IMR-90 (cell line): ENCODE results near the gene RGPD3. TPM values are rescaled to one million over a fixed set of nuclear protein-coding genes. Genes with fewer than 3 reads are reported as not detected.
"Not testable (repeated sequence)": the region's sequence is repeated elsewhere in the genome, so short reads cannot be mapped to it uniquely, and the experiment has no call there.

Experiments used
- ATAC-seq: fragments of 200-7000 bp; cut with Tn5 transposase; 2 replicates; pipeline ENCODE4 v1.9.1; 2020; ENCODE audit warnings: low read depth, mild to moderate bottlenecking, moderate library complexity
- BruUV-seq: library from RNA; stranded (reverse); fragments of 400-500 nt; replicated peaks from 2 replicates; lab custom pipeline; 2021; lab: Mats Ljungman, UMichigan
- CTCF ChIA-PET: fragments of 300-600 bp; formaldehyde crosslinking; extraction: SDS; loops from one replicate; lab custom pipeline; 2021; ENCODE audit warnings: antibody characterized with exemption; lab: Yijun Ruan, JAX
- POLR2A ChIA-PET: fragments of 300-600 bp; sonication (Branson Sonifier 250); formaldehyde crosslinking; loops from one replicate; lab custom pipeline; 2022; ENCODE audit warnings: antibody characterized with exemption; ENCODE audit not compliant: unreplicated experiment; lab: Charles Lee
- DNase-seq: peaks from one replicate; pipeline ENCODE4 v3.0.0; 2013
- H2AFZ ChIP-seq: replicated peaks from 2 replicates; pipeline ENCODE3; 2013; ENCODE audit warnings: low read length, mild to moderate bottlenecking; ENCODE audit not compliant: poor library complexity
- H2AK5ac ChIP-seq: 2 replicates; pipeline ENCODE4 v1.6.1; 2013; ENCODE audit warnings: low read depth, low read length, inconsistent platforms
- H2AK9ac ChIP-seq: replicated peaks from 2 replicates; pipeline ENCODE3; 2013; ENCODE audit warnings: mild to moderate bottlenecking, low read depth, low read length, moderate library complexity; ENCODE audit not compliant: poor library complexity
- H2BK120ac ChIP-seq: 2 replicates; pipeline ENCODE4 v1.6.1; 2013; ENCODE audit warnings: low read depth, low read length, inconsistent platforms
- H2BK15ac ChIP-seq: 3 replicates; pipeline ENCODE4 v1.6.1; 2013; ENCODE audit warnings: low read depth, low read length, inconsistent platforms
- H2BK20ac ChIP-seq: 2 replicates; pipeline ENCODE4 v1.6.1; 2013; ENCODE audit warnings: low read depth, mild to moderate bottlenecking, inconsistent platforms, low read length, moderate library complexity
- H2BK5ac ChIP-seq: 2 replicates; pipeline ENCODE4 v1.6.1; 2013; ENCODE audit warnings: mild to moderate bottlenecking, low read depth, low read length, inconsistent platforms; ENCODE audit not compliant: poor library complexity, severe bottlenecking
- H3K14ac ChIP-seq: replicated peaks from 2 replicates; pipeline ENCODE4 v1.6.1; 2013; ENCODE audit warnings: low read depth, low read length, inconsistent platforms
- H3K18ac ChIP-seq: 2 replicates; pipeline ENCODE4 v1.6.1; 2013; ENCODE audit warnings: low read depth, low read length, control low read depth
- H3K23ac ChIP-seq: 2 replicates; pipeline ENCODE4 v1.6.1; 2013; ENCODE audit warnings: low read depth, low read length, inconsistent platforms
- H3K27ac ChIP-seq: 2 replicates; pipeline ENCODE4 v1.5.1; 2013; ENCODE audit warnings: mild to moderate bottlenecking, control low read depth, low read length; ENCODE audit not compliant: insufficient read depth
- H3K27me3 ChIP-seq: 2 replicates; pipeline ENCODE4 v1.6.1; 2013; ENCODE audit warnings: low read length; ENCODE audit not compliant: control insufficient read depth, insufficient read depth
- H3K36me3 ChIP-seq: 2 replicates; pipeline ENCODE4 v1.6.1; 2013; ENCODE audit warnings: low read length, mixed read lengths; ENCODE audit not compliant: control insufficient read depth, insufficient read depth
- H3K4ac ChIP-seq: 2 replicates; pipeline ENCODE4 v1.6.1; 2013; ENCODE audit warnings: low read depth, low read length, inconsistent platforms
- H3K4me1 ChIP-seq: 2 replicates; pipeline ENCODE4 v1.6.1; 2013; ENCODE audit warnings: low read length, mixed read lengths; ENCODE audit not compliant: control insufficient read depth, insufficient read depth
- H3K4me2 ChIP-seq: 2 replicates; pipeline ENCODE4 v1.6.1; 2013; ENCODE audit warnings: low read depth, mild to moderate bottlenecking, control low read depth, low read length, moderate library complexity
- H3K4me3 ChIP-seq: 2 replicates; pipeline ENCODE4 v1.5.1; 2013; ENCODE audit warnings: low read depth, mild to moderate bottlenecking, control low read depth, low read length, moderate library complexity; ENCODE audit not compliant: insufficient read depth
- H3K56ac ChIP-seq: 2 replicates; pipeline ENCODE4 v1.6.1; 2013; ENCODE audit warnings: low read length, inconsistent platforms; ENCODE audit not compliant: insufficient read depth; ENCODE audit errors: extremely low read depth
- H3K79me1 ChIP-seq, 2 experiments: 2 replicates each; pipeline ENCODE4 v1.6.1; 2013; ENCODE audit warnings: low read length in 2 of 2, inconsistent platforms in 1 of 2, low read depth in 1 of 2
- H3K9ac ChIP-seq: 2 replicates; pipeline ENCODE4 v1.6.1; 2013; ENCODE audit warnings: low read depth, low read length, control low read depth
- H3K9me1 ChIP-seq: 2 replicates; pipeline ENCODE4 v1.6.1; 2013; ENCODE audit warnings: low read length, inconsistent platforms; ENCODE audit not compliant: insufficient read depth
- H3K9me3 ChIP-seq: 2 replicates; pipeline ENCODE4 v1.6.1; 2013; ENCODE audit warnings: low read length; ENCODE audit not compliant: control insufficient read depth, insufficient read depth
- H4K20me1 ChIP-seq: 2 replicates; pipeline ENCODE4 v1.6.1; 2013; ENCODE audit warnings: low read length, inconsistent platforms; ENCODE audit not compliant: insufficient read depth
- H4K5ac ChIP-seq: 2 replicates; pipeline ENCODE4 v1.6.1; 2013; ENCODE audit warnings: mild to moderate bottlenecking, low read depth, low read length, control low read depth
- H4K8ac ChIP-seq, 2 experiments: 2 replicates each; pipeline ENCODE4 v1.6.1; 2013; ENCODE audit warnings: low read depth in 2 of 2, low read length in 2 of 2, control low read depth in 1 of 2, inconsistent platforms in 1 of 2
- H4K91ac ChIP-seq: 2 replicates; pipeline ENCODE4 v1.6.1; 2013; ENCODE audit warnings: low read depth, low read length, inconsistent platforms; ENCODE audit not compliant: insufficient read depth
- WGBS, 2 experiments: methylation state at CpG; one replicate each; pipeline versions ENCODE4 v1.1.5 to v1.1.7; 2013; ENCODE audit warnings: missing lambda C conversion rate in 2 of 2; ENCODE audit not compliant: insufficient read length in 1 of 2; ENCODE audit errors: extremely low coverage in 2 of 2; 5-methylcytosine and 5-hydroxymethylcytosine counted together
- dilution Hi-C: fragments of 300-500 bp; cut with HindIII; formaldehyde crosslinking; loops from one replicate; pipeline ENCODE4 v1.14.3; 2018; ENCODE audit warnings: low sequenced_read_pairs; ENCODE audit not compliant: unreplicated experiment
- in situ Hi-C: fragments of 300-500 bp; cut with MboI; formaldehyde crosslinking; loops from 3 replicates; pipeline ENCODE4 v1.14.3; 2019; ENCODE audit warnings: low sequenced_read_pairs, inconsistent platforms, mixed read lengths
- intact Hi-C: fragments of 100-400 bp; cut with micrococcal nuclease; formaldehyde crosslinking; loops from 2 replicates; pipeline ENCODE4 v1.10.0; 2022
- polyA plus RNA-seq, 3 experiments: library from polyadenylated mRNA; depleted of rRNA; stranded (reverse); fragments of >200 nt; gene quantifications; 2 replicates each; pipeline ENCODE4 v1.2.3, GENCODE V29; 2012; ENCODE audit warnings: low replicate concordance in 1 of 3
- total RNA-seq: library from RNA; depleted of rRNA; stranded (reverse); fragments of >200 nt; gene quantifications from 2 replicates; pipeline ENCODE4 v1.2.3, GENCODE V29; 2012

Gene RGPD3
- total and polyA plus RNA-seq, 2 of the 4 experiments (the other 2 are of a cell fraction) = 0.07 to 0.18 TPM

DNA sequence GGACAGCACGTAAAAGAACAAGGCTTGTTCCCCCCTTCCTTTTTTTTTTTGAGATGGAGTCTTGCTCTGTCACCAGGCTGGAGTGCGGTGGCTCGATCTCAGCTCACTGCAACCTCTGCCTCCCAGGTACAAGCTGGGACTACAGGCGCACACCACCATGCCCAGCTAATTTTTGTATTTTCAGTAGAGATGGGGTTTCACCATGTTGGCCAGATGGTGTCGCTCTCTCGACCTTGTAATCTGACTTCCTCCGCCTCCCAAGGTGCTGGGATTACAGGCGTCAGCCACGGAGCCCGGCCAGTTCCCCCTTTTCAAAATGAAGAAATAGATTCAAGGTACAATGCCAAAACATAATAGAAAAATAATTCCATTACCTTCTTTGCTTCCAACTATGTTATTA, 6.3 kb downstream of the RGPD3 start:
- H3K27ac ChIP-seq, dilution Hi-C loops, H3K4me2 ChIP-seq, H3K56ac ChIP-seq, H4K5ac ChIP-seq, H2BK15ac ChIP-seq, H2BK5ac ChIP-seq, H2AK5ac ChIP-seq, H3K9me1 ChIP-seq, POLR2A ChIA-PET, H3K36me3 ChIP-seq, H3K4me3 ChIP-seq, H3K9me3 ChIP-seq, H3K4ac ChIP-seq, H3K27me3 ChIP-seq, ATAC-seq, H3K14ac ChIP-seq, H4K20me1 ChIP-seq, H3K79me1 ChIP-seq, H2BK120ac ChIP-seq, H2BK20ac ChIP-seq, H2AFZ ChIP-seq, intact Hi-C loops, H3K23ac ChIP-seq, H3K9ac ChIP-seq, H4K8ac ChIP-seq, CTCF ChIA-PET, H3K18ac ChIP-seq, DNase-seq, in situ Hi-C loops, H3K4me1 ChIP-seq, H2AK9ac ChIP-seq, BruUV-seq, H4K91ac ChIP-seq: not testable (repeated sequence)
- no CpG with 5 or more reads among the region's 10 CpGs for WGBS, 2 experiments

DNA sequence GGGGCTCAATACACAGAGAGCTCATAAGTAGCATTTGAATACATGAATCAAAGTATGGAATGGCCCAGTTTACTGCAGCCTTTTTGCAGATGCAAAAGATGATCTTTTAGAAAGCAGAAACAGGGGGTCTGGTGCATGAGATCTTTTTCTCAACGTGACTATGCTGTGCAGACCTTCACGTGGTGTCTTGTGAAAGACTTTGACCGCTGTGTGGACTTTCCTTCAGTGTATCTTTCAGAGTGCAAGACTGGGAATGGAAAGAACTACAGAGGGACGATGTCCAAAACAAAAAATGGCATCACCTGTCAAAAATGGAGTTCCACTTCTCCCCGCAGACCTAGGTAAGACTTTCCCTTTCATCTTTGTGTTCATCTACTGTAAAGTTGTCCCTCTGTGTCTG, 77.5 kb downstream of the RGPD3 start:
- H3K27me3 ChIP-seq, DNase-seq, H2BK5ac ChIP-seq, H3K9me3 ChIP-seq, H3K4me2 ChIP-seq, H3K4ac ChIP-seq, H3K36me3 ChIP-seq, CTCF ChIA-PET, H4K91ac ChIP-seq, in situ Hi-C loops, H2AFZ ChIP-seq, H3K9me1 ChIP-seq, H4K5ac ChIP-seq, H3K4me3 ChIP-seq, H2BK20ac ChIP-seq, POLR2A ChIA-PET, H4K20me1 ChIP-seq, BruUV-seq, H3K4me1 ChIP-seq, H2AK5ac ChIP-seq, H2BK15ac ChIP-seq, ATAC-seq, H3K27ac ChIP-seq, H3K18ac ChIP-seq, H3K9ac ChIP-seq, H2AK9ac ChIP-seq, H3K56ac ChIP-seq, intact Hi-C loops, H3K79me1 ChIP-seq, H3K14ac ChIP-seq, H4K8ac ChIP-seq, dilution Hi-C loops, H2BK120ac ChIP-seq, H3K23ac ChIP-seq: not testable (repeated sequence)
- WGBS, 2 experiments = no CpG with 5 or more reads among the region's 5 CpGs
